ENCODE measurements around the gene TSPAN18. TPM values are rescaled to one million over a fixed set of nuclear protein-coding genes. Genes with fewer than 3 reads are reported as not detected.

The TSPAN18 gene
- polyA plus RNA-seq, 1 donor: 44.4 TPM

- no peak for DNase-seq
These were observed 10.7 kb downstream of the TSPAN18 start for GRCh38 chr11:44737245-44738085.

- no peak for DNase-seq
These were observed 12.0 kb downstream of the TSPAN18 start for GRCh38 chr11:44738791-44739190.

GRCh38 chr11:44740967-44741366 lies 14.2 kb downstream of the TSPAN18 start:
- DNase-seq: no peak

GRCh38 chr11:44741976-44742375 lies 15.2 kb downstream of the TSPAN18 start:
- DNase-seq: no peak

GRCh38 chr11:44742508-44743246 lies 15.9 kb downstream of the TSPAN18 start:
- no peak for DNase-seq

- DNase-seq: no peak
These were observed 16.6 kb downstream of the TSPAN18 start for GRCh38 chr11:44743326-44743725.

GRCh38 chr11:44743959-44744557 lies 17.3 kb downstream of the TSPAN18 start:
- DNase-seq: no peak

GRCh38 chr11:44746894-44747293 lies 20.1 kb downstream of the TSPAN18 start:
- no peak for DNase-seq

GRCh38 chr11:44747316-44747715 lies 20.6 kb downstream of the TSPAN18 start:
- DNase-seq: no peak

- no peak for DNase-seq
These were observed 21.1 kb downstream of the TSPAN18 start for GRCh38 chr11:44747836-44748235.

GRCh38 chr11:44748606-44749005 lies 21.8 kb downstream of the TSPAN18 start:
- DNase-seq: no peak

- no peak for DNase-seq
These were observed 22.4 kb downstream of the TSPAN18 start for GRCh38 chr11:44749189-44749588.

GRCh38 chr11:44750551-44751465 lies 24.0 kb downstream of the TSPAN18 start:
- no peak for DNase-seq

- no peak for DNase-seq
These were observed 25.5 kb downstream of the TSPAN18 start for GRCh38 chr11:44752300-44752699.

GRCh38 chr11:44752713-44753112 lies 26.0 kb downstream of the TSPAN18 start:
- DNase-seq: no peak

- DNase-seq: no peak
These were observed 27.3 kb downstream of the TSPAN18 start for GRCh38 chr11:44753961-44754645.

GRCh38 chr11:44754876-44755555 lies 28.3 kb downstream of the TSPAN18 start:
- DNase-seq: no peak

- DNase-seq: no peak
These were observed 29.1 kb downstream of the TSPAN18 start for GRCh38 chr11:44755556-44756523.

GRCh38 chr11:44758983-44759382 lies 32.2 kb downstream of the TSPAN18 start:
- no peak for DNase-seq

Measured in left kidney (tissue), 2 donors.